ENCODE measurements around the gene TLE4.

GRCh38 chr9:79616971-79617370 lies 45.2 kb downstream of the TLE4 start:
- TF ChIP-seq CTCF (conservative IDR thresholded peaks at IDR 0.05 in 1 of 2, IDR thresholded peaks at IDR 0.05 in 1 of 2; ENCODE audit: low read depth in 1 of 2, low read length in 2 of 2) (no peak), EZH2 (IDR thresholded peaks at IDR 0.05; ENCODE audit: low read length, missing control alignments) (no peak)
